OCI-LY3 (cell line): ENCODE results near the gene TTF2.

Experiments
- CTCF ChIP-seq: fragments of 200-600, 300-600 bp; sonication (generic); IDR thresholded peaks from 2 replicates; pipeline ENCODE4 v1.5.1; 2014; ENCODE audit warnings: antibody characterized with exemption, low read length, low read depth
- EZH2phosphoT487 ChIP-seq: fragments of 200-600 bp; shearing (Covaris generic); IDR thresholded peaks from 2 replicates; pipeline ENCODE4 v1.6.1; 2018; ENCODE audit warnings: antibody characterized with exemption, mixed run types, low read depth

- TF ChIP-seq CTCF = no peak
- TF ChIP-seq EZH2phosphoT487 = no peak
Observed at GRCh38 chr1:117113199-117113598, 53.1 kb downstream of the TTF2 start.
